Liver (tissue), 9 donors: ENCODE results near the gene RNF145. TPM values are rescaled to one million over a fixed set of nuclear protein-coding genes. Genes with fewer than 3 reads are reported as not detected.

Experiments
- DNase-seq: peaks from one replicate; pipeline ENCODE4 v3.0.0-alpha.2; 2017; ENCODE audit warnings: low spot score
- H3K27ac ChIP-seq, 2 donors: one replicate each; pipeline ENCODE4 v1.7.0; 2013; ENCODE audit warnings: inconsistent platforms in 2 of 2, low read length in 2 of 2, control low read depth in 1 of 2, low read depth in 1 of 2, mild to moderate bottlenecking in 1 of 2
- H3K27me3 ChIP-seq, 4 donors: one replicate each; pipeline versions ENCODE4 v1.6.1 to v1.7.0; 2013; ENCODE audit warnings: low read length in 3 of 4, inconsistent platforms in 1 of 4, mild to moderate bottlenecking in 1 of 4, moderate library complexity in 1 of 4; ENCODE audit not compliant: control insufficient read depth in 4 of 4, insufficient read depth in 4 of 4
- H3K36me3 ChIP-seq, 4 donors: one replicate each; pipeline versions ENCODE4 v1.6.1 to v1.7.0; 2013; ENCODE audit warnings: low read length in 3 of 4, mild to moderate bottlenecking in 3 of 4, low read depth in 1 of 4, moderate library complexity in 1 of 4; ENCODE audit not compliant: control insufficient read depth in 4 of 4, insufficient read depth in 3 of 4
- H3K4me1 ChIP-seq, 4 donors: one replicate each; pipeline versions ENCODE4 v1.6.1 to v1.7.0; 2013; ENCODE audit warnings: low read length in 3 of 4, mild to moderate bottlenecking in 3 of 4, moderate library complexity in 1 of 4; ENCODE audit not compliant: control insufficient read depth in 4 of 4, insufficient read depth in 4 of 4
- H3K4me3 ChIP-seq, 3 donors: one replicate each; pipeline versions ENCODE4 v1.6.1 to v1.7.0; 2013; ENCODE audit warnings: low read length in 3 of 3, control low read depth in 1 of 3, low read depth in 1 of 3, mild to moderate bottlenecking in 1 of 3
- H3K9ac ChIP-seq, 2 donors: one replicate each; pipeline ENCODE4 v1.7.0; 2013; ENCODE audit warnings: low read length in 2 of 2, mild to moderate bottlenecking in 2 of 2, moderate library complexity in 2 of 2, control low read depth in 1 of 2, low read depth in 1 of 2
- H3K9me3 ChIP-seq, 4 donors: one replicate each; pipeline versions ENCODE4 v1.6.1 to v1.7.0; 2013; ENCODE audit warnings: low read length in 3 of 4; ENCODE audit not compliant: control insufficient read depth in 4 of 4
- ATF3 ChIP-seq: IDR thresholded peaks from 2 replicates; pipeline ENCODE4 v1.6.1; 2016; ENCODE audit warnings: antibody characterized with exemption
- CTCF ChIP-seq: fragments of 150-350 bp; IDR thresholded peaks from 2 replicates; pipeline ENCODE4 v1.5.1; 2017; ENCODE audit warnings: improper control_type of control experiment, low read depth, low read length; ENCODE audit not compliant: missing input control
- EGR1 ChIP-seq, 2 donors: IDR thresholded peaks; 2 replicates each; pipeline ENCODE4 v1.6.1; 2016 to 2018; ENCODE audit warnings: antibody characterized with exemption in 2 of 2, low read depth in 2 of 2
- FOXA1 ChIP-seq: IDR thresholded peaks from 2 replicates; pipeline ENCODE4 v1.6.1; 2016; ENCODE audit warnings: antibody characterized with exemption
- FOXA2 ChIP-seq: IDR thresholded peaks from 2 replicates; pipeline ENCODE4 v1.6.1; 2016; ENCODE audit warnings: antibody characterized with exemption
- GABPA ChIP-seq, 2 donors: IDR thresholded peaks in 1 of 2; conservative IDR thresholded peaks in 1 of 2; 2 replicates each; pipeline ENCODE4 v1.6.1; 2016; ENCODE audit warnings: antibody characterized with exemption in 2 of 2, mild to moderate bottlenecking in 1 of 2, moderate library complexity in 1 of 2
- HNF4A ChIP-seq, 2 donors: conservative IDR thresholded peaks; 2 replicates each; pipeline ENCODE4 v1.6.1; 2016; ENCODE audit warnings: antibody characterized with exemption in 2 of 2, mild to moderate bottlenecking in 2 of 2
- HNF4G ChIP-seq: IDR thresholded peaks from 2 replicates; pipeline ENCODE4 v1.6.1; 2016; ENCODE audit warnings: antibody characterized with exemption
- JUND ChIP-seq, 2 donors: IDR thresholded peaks; 2 replicates each; pipeline ENCODE4 v1.6.1; 2016; ENCODE audit warnings: antibody characterized with exemption in 2 of 2
- MAX ChIP-seq: IDR thresholded peaks from 2 replicates; pipeline ENCODE4 v1.6.1; 2016; ENCODE audit warnings: antibody characterized with exemption
- NR2F2 ChIP-seq: IDR thresholded peaks from 2 replicates; pipeline ENCODE4 v1.6.1; 2016; ENCODE audit warnings: antibody characterized with exemption
- RAD21 ChIP-seq, 2 donors: IDR thresholded peaks; 2 replicates each; pipeline ENCODE4 v1.6.1; 2016; ENCODE audit warnings: antibody characterized with exemption in 2 of 2, mild to moderate bottlenecking in 2 of 2
- REST ChIP-seq: IDR thresholded peaks from 2 replicates; pipeline ENCODE4 v1.6.1; 2016; ENCODE audit warnings: antibody characterized with exemption, mild to moderate bottlenecking
- RXRA ChIP-seq, 2 donors: IDR thresholded peaks; 2 replicates each; pipeline ENCODE4 v1.6.1; 2017 to 2018; ENCODE audit warnings: antibody characterized with exemption in 2 of 2, mild to moderate bottlenecking in 1 of 2
- SP1 ChIP-seq: IDR thresholded peaks from 2 replicates; pipeline ENCODE4 v1.6.1; 2018; ENCODE audit warnings: antibody characterized with exemption, mild to moderate bottlenecking
- TAF1 ChIP-seq: conservative IDR thresholded peaks from 2 replicates; pipeline ENCODE4 v1.6.1; 2016; ENCODE audit warnings: antibody characterized with exemption, mild to moderate bottlenecking
- YY1 ChIP-seq: IDR thresholded peaks from 2 replicates; pipeline ENCODE4 v1.6.1; 2016; ENCODE audit warnings: antibody characterized with exemption, mild to moderate bottlenecking
- ZBTB33 ChIP-seq: IDR thresholded peaks from 2 replicates; pipeline ENCODE4 v1.6.1; 2016; ENCODE audit warnings: antibody characterized with exemption
- WGBS: extraction: QIAGEN DNeasy Blood & Tissue Kit; methylation state at CpG from one replicate; pipeline ENCODE4 v1.1.7; 2013; 5-methylcytosine and 5-hydroxymethylcytosine counted together
- polyA plus RNA-seq, 2 donors: library from polyadenylated mRNA; stranded (reverse) in 1 of 2; unstranded in 1 of 2; fragments of 200-250 nt in 1 of 2; fragments of >200 nt in 1 of 2; fragmentation: Nextera tagmentation in 1 of 2; extraction: Ambion mirVana in 1 of 2; gene quantifications; one replicate each; pipeline versions ENCODE4 v1.2.1 to v1.2.3, GENCODE V29; 2013 to 2015
- total RNA-seq, 2 donors: library from RNA; depleted of rRNA; stranded (reverse); fragments of >200 nt; gene quantifications; one replicate each; pipeline ENCODE4 v1.2.3, GENCODE V29; 2014
- donor health status: healthy.
- donor health status: healthy.
- donor health status: healthy.
- donor health status: healthy.
- donor health status: healthy.

The RNF145 gene
- total and polyA plus RNA-seq, 4 donors, result 2.9 to 34.6 (median 11.7) TPM

- peaks cover 2 to 11% (median 6%) of the 10 kb centered on the region in 4 donors for H3K36me3 ChIP-seq
- no peaks in the 10 kb centered on the region for H3K27me3 ChIP-seq
- H3K9ac ChIP-seq, result peak overlapping the region in 1 of 2 donors; percentile 32
- WGBS, result 97% methylated on average over 1 of the region's 1 CpG
- H3K4me1 ChIP-seq, result no peaks in the 10 kb centered on the region
- DNase-seq, result no peak
- no peak overlapping the region for H3K4me3 ChIP-seq
- no peak for TF ChIP-seq EGR1 (IDR thresholded peaks at IDR 0.05; ENCODE audit: low read depth in 2 of 2)
- TF ChIP-seq YY1, result no peak
- no peak for TF ChIP-seq NR2F2
- TF ChIP-seq REST, result no peak
- no peak for TF ChIP-seq TAF1
- no peak for TF ChIP-seq FOXA1
- no peak for TF ChIP-seq ATF3
- TF ChIP-seq RAD21 (IDR thresholded peaks at IDR 0.05), result no peak
- TF ChIP-seq FOXA2, result no peak
- TF ChIP-seq HNF4A (conservative IDR thresholded peaks at IDR 0.05), result no peak
- TF ChIP-seq ZBTB33, result no peak
- TF ChIP-seq CTCF, result no peak
- no peak for TF ChIP-seq RXRA (IDR thresholded peaks at IDR 0.05)
- no peak for TF ChIP-seq HNF4G
- no peak for TF ChIP-seq JUND (IDR thresholded peaks at IDR 0.05)
- TF ChIP-seq SP1, result no peak
- no peak for TF ChIP-seq GABPA (IDR thresholded peaks at IDR 0.05 in 1 of 2, conservative IDR thresholded peaks at IDR 0.05 in 1 of 2)
- TF ChIP-seq MAX, result no peak
- no peak overlapping the region for H3K27ac ChIP-seq
- H3K9me3 ChIP-seq, result no peaks in the 10 kb centered on the region
Observed at GRCh38 chr5:159163027-159163700, 46.2 kb downstream of the RNF145 start.
